MM.1S (cell line): ENCODE measurements around the gene LRRC39.

Source experiments
- DNase-seq: peaks from one replicate; pipeline ENCODE4 v3.0.0-alpha.2; 2015
- H2AFZ ChIP-seq: fragments of 300-600 bp; sonication (generic); 2 replicates; pipeline ENCODE4 v1.6.0; 2016; ENCODE audit warnings: antibody characterized with exemption, low read length
- H3F3A ChIP-seq: fragments of 300-600 bp; sonication (generic); 2 replicates; pipeline ENCODE4 v1.6.1; 2016; ENCODE audit warnings: mild to moderate bottlenecking, antibody characterized with exemption, low read length, moderate library complexity, mixed read lengths; ENCODE audit not compliant: insufficient read depth
- H3K27ac ChIP-seq: fragments of 300-600 bp; sonication (generic); 2 replicates; pipeline ENCODE4 v1.5.1; 2016; ENCODE audit warnings: mild to moderate bottlenecking, low read length
- H3K27me3 ChIP-seq: fragments of 300-600 bp; sonication (generic); replicated peaks from 2 replicates; pipeline ENCODE4 v1.6.0; 2016; ENCODE audit warnings: low read length; ENCODE audit not compliant: insufficient read depth
- H3K36me3 ChIP-seq: fragments of 300-600 bp; sonication (generic); replicated peaks from 2 replicates; pipeline ENCODE4 v1.6.1; 2016; ENCODE audit warnings: mild to moderate bottlenecking, low read length, mixed read lengths; ENCODE audit not compliant: insufficient read depth
- H3K4me1 ChIP-seq: fragments of 300-600 bp; sonication (generic); 2 replicates; pipeline ENCODE4 v1.6.1; 2016; ENCODE audit warnings: low read length, mixed read lengths
- H3K4me2 ChIP-seq: fragments of 300-600 bp; sonication (generic); 2 replicates; pipeline ENCODE4 v1.6.0; 2016; ENCODE audit warnings: low read depth, low read length
- H3K4me3 ChIP-seq: fragments of 300-600 bp; sonication (generic); 2 replicates; pipeline ENCODE4 v1.5.1; 2016; ENCODE audit warnings: low read length, mixed read lengths
- H3K79me2 ChIP-seq: fragments of 300-600 bp; sonication (generic); 2 replicates; pipeline ENCODE4 v1.6.1; 2016; ENCODE audit warnings: mixed run types, low read length, mixed read lengths
- H3K9ac ChIP-seq: fragments of 300-600 bp; sonication (generic); 2 replicates; pipeline ENCODE4 v1.6.1; 2016; ENCODE audit warnings: low read length, mixed read lengths
- H3K9me2 ChIP-seq: fragments of 300-600 bp; sonication (generic); replicated peaks from 2 replicates; pipeline ENCODE4 v1.6.1; 2016; ENCODE audit warnings: mild to moderate bottlenecking, low read length, mixed read lengths; ENCODE audit not compliant: insufficient read depth
- H3K9me3 ChIP-seq: fragments of 300-600 bp; sonication (generic); replicated peaks from 2 replicates; pipeline ENCODE4 v1.6.1; 2016; ENCODE audit warnings: mild to moderate bottlenecking, low read length, mixed read lengths; ENCODE audit not compliant: insufficient read depth
- H4K20me1 ChIP-seq: fragments of 300-600 bp; sonication (generic); 2 replicates; pipeline ENCODE4 v1.6.1; 2016; ENCODE audit warnings: mild to moderate bottlenecking, low read length, moderate library complexity, mixed read lengths; ENCODE audit not compliant: insufficient read depth
- CTCF ChIP-seq: fragments of 300-600 bp; sonication (generic); IDR thresholded peaks from 2 replicates; pipeline ENCODE4 v1.5.1; 2016; ENCODE audit warnings: antibody characterized with exemption, low read length, mixed read lengths
- EZH2 ChIP-seq: fragments of 300-600 bp; sonication (generic); optimal IDR thresholded peaks from 2 replicates; pipeline ENCODE3; 2017; ENCODE audit warnings: low read depth, mild to moderate bottlenecking, antibody characterized with exemption, low read length, mixed read lengths
- EZH2phosphoT487 ChIP-seq: fragments of 300-600 bp; sonication (generic); IDR thresholded peaks from 2 replicates; pipeline ENCODE4 v1.6.1; 2018; ENCODE audit warnings: antibody characterized with exemption, low read length

Gene LRRC39

GRCh38 chr1:100198596-100198995 is 20.5 kb upstream of the LRRC39 start:
- H3F3A ChIP-seq = no peaks in the 10 kb centered on the region
- H3K27me3 ChIP-seq = no peaks in the 10 kb centered on the region
- no peaks in the 10 kb centered on the region for H3K9me2 ChIP-seq
- no peak overlapping the region for H3K4me2 ChIP-seq
- TF ChIP-seq EZH2 (no peak), EZH2phosphoT487 (no peak)
- H3K9me3 ChIP-seq = no peaks in the 10 kb centered on the region
- no peaks in the 10 kb centered on the region for H4K20me1 ChIP-seq
- H2AFZ ChIP-seq = no peak overlapping the region
- no peak overlapping the region for H3K27ac ChIP-seq
- no peak for DNase-seq
- H3K36me3 ChIP-seq = no peaks in the 10 kb centered on the region
- no peaks in the 10 kb centered on the region for H3K79me2 ChIP-seq
- H3K4me1 ChIP-seq = no peaks in the 10 kb centered on the region
- no peak overlapping the region for H3K9ac ChIP-seq
- H3K4me3 ChIP-seq = no peak overlapping the region

GRCh38 chr1:100188617-100189016 is 10.6 kb upstream of the LRRC39 start:
- no peaks in the 10 kb centered on the region for H3K36me3 ChIP-seq
- no peak overlapping the region for H3K4me3 ChIP-seq
- H3K9me3 ChIP-seq = no peaks in the 10 kb centered on the region
- H3K79me2 ChIP-seq = no peaks in the 10 kb centered on the region
- no peak overlapping the region for H3K4me2 ChIP-seq
- no peaks in the 10 kb centered on the region for H3K4me1 ChIP-seq
- DNase-seq = peak; percentile 8
- no peaks in the 10 kb centered on the region for H3K9me2 ChIP-seq
- no peaks in the 10 kb centered on the region for H3K27me3 ChIP-seq
- H3K27ac ChIP-seq = no peak overlapping the region
- no peaks in the 10 kb centered on the region for H3F3A ChIP-seq
- H4K20me1 ChIP-seq = no peaks in the 10 kb centered on the region
- no peak overlapping the region for H3K9ac ChIP-seq
- H2AFZ ChIP-seq = no peak overlapping the region
- TF ChIP-seq CTCF = no peak
- TF ChIP-seq EZH2 = no peak
- no peak for TF ChIP-seq EZH2phosphoT487

GRCh38 chr1:100187912-100188311 is 9.9 kb upstream of the LRRC39 start:
- H3K79me2 ChIP-seq = no peaks in the 10 kb centered on the region
- no peak overlapping the region for H3K4me3 ChIP-seq
- H3K9me2 ChIP-seq = no peaks in the 10 kb centered on the region
- H3K4me2 ChIP-seq = no peak overlapping the region
- H2AFZ ChIP-seq = no peak overlapping the region
- no peaks in the 10 kb centered on the region for H3K9me3 ChIP-seq
- no peak overlapping the region for H3K9ac ChIP-seq
- TF ChIP-seq EZH2 = no peak
- TF ChIP-seq CTCF = no peak
- no peak for TF ChIP-seq EZH2phosphoT487
- no peaks in the 10 kb centered on the region for H3F3A ChIP-seq
- no peaks in the 10 kb centered on the region for H3K4me1 ChIP-seq
- H4K20me1 ChIP-seq = no peaks in the 10 kb centered on the region
- no peak overlapping the region for H3K27ac ChIP-seq
- no peaks in the 10 kb centered on the region for H3K27me3 ChIP-seq
- H3K36me3 ChIP-seq = no peaks in the 10 kb centered on the region
- no peak for DNase-seq

GRCh38 chr1:100184536-100184935 is 6.5 kb upstream of the LRRC39 start:
- Histone ChIP-seq H3K4me2 (no peak overlapping the region), H3K9me3 (no peaks in the 10 kb centered on the region), H3K4me3 (no peak overlapping the region), H3F3A (no peaks in the 10 kb centered on the region), H3K9ac (no peak overlapping the region), H4K20me1 (no peaks in the 10 kb centered on the region), H3K79me2 (no peaks in the 10 kb centered on the region), H2AFZ (no peak overlapping the region), H3K36me3 (no peaks in the 10 kb centered on the region), H3K4me1 (no peaks in the 10 kb centered on the region), H3K27ac (no peak overlapping the region), H3K27me3 (no peaks in the 10 kb centered on the region), H3K9me2 (no peaks in the 10 kb centered on the region)
- no peak for TF ChIP-seq CTCF
- no peak for TF ChIP-seq EZH2phosphoT487
- no peak for TF ChIP-seq EZH2
- DNase-seq = no peak
